SJSA1 (cell line): Measurements from ENCODE around the gene POLG. TPM values are rescaled to one million over a fixed set of nuclear protein-coding genes. Genes with fewer than 3 reads are reported as not detected.

ENCODE experiments used
- DNase-seq, 2 experiments: peaks; one replicate each; pipeline ENCODE4 v3.0.0-alpha.2; 2015 to 2020; ENCODE audit warnings: low spot score in 2 of 2, low read depth in 1 of 2
- H3K27ac ChIP-seq: fragments of 250-450 bp; sonication (Bioruptor Pico); 2 replicates; pipeline ENCODE4 v1.5.1; 2020; ENCODE audit warnings: mild to moderate bottlenecking, moderate library complexity
- H3K27me3 ChIP-seq: fragments of 250-450 bp; sonication (Bioruptor Pico); replicated peaks from 2 replicates; pipeline ENCODE4 v1.5.1; 2020; ENCODE audit warnings: mild to moderate bottlenecking, moderate library complexity
- H3K36me3 ChIP-seq: fragments of 250-450 bp; sonication (Bioruptor Pico); 2 replicates; pipeline ENCODE4 v1.5.1; 2020; ENCODE audit warnings: mild to moderate bottlenecking
- H3K4me1 ChIP-seq: fragments of 250-450 bp; sonication (Bioruptor Pico); replicated peaks from 2 replicates; pipeline ENCODE4 v1.6.1; 2021; ENCODE audit warnings: mild to moderate bottlenecking
- H3K4me3 ChIP-seq: fragments of 250-450 bp; sonication (Bioruptor Pico); 2 replicates; pipeline ENCODE4 v1.5.1; 2020; ENCODE audit warnings: mild to moderate bottlenecking
- H3K9me3 ChIP-seq: fragments of 250-450 bp; sonication (Bioruptor Pico); replicated peaks from 2 replicates; pipeline ENCODE4 v1.5.1; 2020; ENCODE audit warnings: mild to moderate bottlenecking
- total RNA-seq: library from RNA; depleted of rRNA; stranded (reverse); fragments of >200 nt; shearing (Covaris generic); gene quantifications from 2 replicates; pipeline ENCODE4 v1.2.3, GENCODE V29; 2014

Gene POLG
- total RNA-seq, 1 experiment from 2014 or later, result 54.9 TPM

- no peak for DNase-seq
- Histone ChIP-seq H3K9me3 (no peaks in the 10 kb centered on the region), H3K4me3 (no peak overlapping the region), H3K36me3 (no peaks in the 10 kb centered on the region), H3K27ac (no peak overlapping the region), H3K4me1 (peaks cover 9% of the 10 kb centered on the region), H3K27me3 (peaks cover 95% of the 10 kb centered on the region)
Measured at GRCh38 chr15:89375093-89376005, 40.7 kb upstream of the POLG start.

- Histone ChIP-seq H3K4me3 (no peak overlapping the region), H3K36me3 (no peaks in the 10 kb centered on the region), H3K27me3 (peaks cover 95% of the 10 kb centered on the region), H3K9me3 (no peaks in the 10 kb centered on the region), H3K4me1 (peaks cover 9% of the 10 kb centered on the region), H3K27ac (no peak overlapping the region)
- DNase-seq, result no peak
Measured at GRCh38 chr15:89374086-89374981, 39.7 kb upstream of the POLG start.

- Histone ChIP-seq H3K27me3 (peaks cover 93% of the 10 kb centered on the region), H3K27ac (no peak overlapping the region), H3K36me3 (no peaks in the 10 kb centered on the region), H3K4me1 (peaks cover 15% of the 10 kb centered on the region), H3K4me3 (no peak overlapping the region), H3K9me3 (no peaks in the 10 kb centered on the region)
- DNase-seq, result no peak
Measured at GRCh38 chr15:89372069-89372935, 37.7 kb upstream of the POLG start.

GRCh38 chr15:89371228-89372044 is 36.8 kb upstream of the POLG start:
- peaks cover 17% of the 10 kb centered on the region for H3K4me1 ChIP-seq
- no peak overlapping the region for H3K27ac ChIP-seq
- H3K9me3 ChIP-seq, result no peaks in the 10 kb centered on the region
- H3K4me3 ChIP-seq, result 0 out of 2 replicates have a peak overlapping the region, but pooled peaks have one; percentile 3
- DNase-seq, result no peak
- H3K27me3 ChIP-seq, result peaks cover 93% of the 10 kb centered on the region
- H3K36me3 ChIP-seq, result no peaks in the 10 kb centered on the region

GRCh38 chr15:89370978-89371227 is 36.3 kb upstream of the POLG start:
- H3K27ac ChIP-seq, result no peak overlapping the region
- H3K4me3 ChIP-seq, result no peak overlapping the region
- H3K27me3 ChIP-seq, result peaks cover 96% of the 10 kb centered on the region
- H3K4me1 ChIP-seq, result peaks cover 17% of the 10 kb centered on the region
- H3K9me3 ChIP-seq, result no peaks in the 10 kb centered on the region
- no peak for DNase-seq
- H3K36me3 ChIP-seq, result no peaks in the 10 kb centered on the region

- peaks cover 17% of the 10 kb centered on the region for H3K4me1 ChIP-seq
- H3K9me3 ChIP-seq, result no peaks in the 10 kb centered on the region
- DNase-seq, result no peak
- H3K27me3 ChIP-seq, result peaks cover 96% of the 10 kb centered on the region
- no peaks in the 10 kb centered on the region for H3K36me3 ChIP-seq
- no peak overlapping the region for H3K4me3 ChIP-seq
- H3K27ac ChIP-seq, result no peak overlapping the region
Measured at GRCh38 chr15:89370120-89370977, 35.7 kb upstream of the POLG start.

GRCh38 chr15:89369341-89369947 is 34.8 kb upstream of the POLG start:
- H3K9me3 ChIP-seq, result no peaks in the 10 kb centered on the region
- peaks cover 96% of the 10 kb centered on the region for H3K27me3 ChIP-seq
- no peaks in the 10 kb centered on the region for H3K36me3 ChIP-seq
- DNase-seq, result no peak
- H3K4me3 ChIP-seq, result no peak overlapping the region
- no peak overlapping the region for H3K27ac ChIP-seq
- H3K4me1 ChIP-seq, result peaks cover 17% of the 10 kb centered on the region

- peak in 1 of 2 experiments; percentile 38 for DNase-seq
- no peak overlapping the region for H3K4me3 ChIP-seq
- peaks cover 96% of the 10 kb centered on the region for H3K27me3 ChIP-seq
- H3K27ac ChIP-seq, result no peak overlapping the region
- peaks cover 17% of the 10 kb centered on the region for H3K4me1 ChIP-seq
- no peaks in the 10 kb centered on the region for H3K9me3 ChIP-seq
- no peaks in the 10 kb centered on the region for H3K36me3 ChIP-seq
Measured at GRCh38 chr15:89368566-89369223, 34.1 kb upstream of the POLG start.

GRCh38 chr15:89367485-89368451 is 33.1 kb upstream of the POLG start:
- H3K27me3 ChIP-seq, result peaks cover 96% of the 10 kb centered on the region
- H3K9me3 ChIP-seq, result no peaks in the 10 kb centered on the region
- peaks cover 17% of the 10 kb centered on the region for H3K4me1 ChIP-seq
- H3K4me3 ChIP-seq, result no peak overlapping the region
- H3K36me3 ChIP-seq, result no peaks in the 10 kb centered on the region
- H3K27ac ChIP-seq, result no peak overlapping the region
- DNase-seq, result peak in 1 of 2 experiments; percentile 44

GRCh38 chr15:89366656-89367393 is 32.2 kb upstream of the POLG start:
- Histone ChIP-seq H3K36me3 (no peaks in the 10 kb centered on the region), H3K27me3 (peaks cover 96% of the 10 kb centered on the region), H3K9me3 (no peaks in the 10 kb centered on the region; the same call in 1 of the 2 replicates), H3K4me1 (peaks cover 25% of the 10 kb centered on the region), H3K27ac (no peak overlapping the region), H3K4me3 (no peak overlapping the region)
- DNase-seq, result no peak
